GM12878 (cell line): ENCODE data around the gene LINC00632.

ENCODE experiments used
- EP300 ChIP-seq, 2 experiments: fragments of 150-350 bp in 1 of 2; IDR thresholded peaks; 2 replicates each; pipeline ENCODE4 v1.6.1; 2011 to 2012; ENCODE audit warnings: low read depth in 2 of 2, low read length in 2 of 2, borderline replicate concordance in 1 of 2, improper control_type of control experiment in 1 of 2, inconsistent platforms in 1 of 2; ENCODE audit not compliant: control insufficient read depth in 1 of 2
- POLR2A ChIP-seq: IDR thresholded peaks from 2 replicates; pipeline ENCODE4 v1.6.1; 2011; ENCODE audit warnings: low read depth, mild to moderate bottlenecking, low read length
- TF ChIP-seq, protein P1 (sequence below), 3 experiments: IDR thresholded peaks in 2 of 3; conservative IDR thresholded peaks in 1 of 3; 2 replicates each; pipeline ENCODE4 v1.5.1; 2011; ENCODE audit warnings: low read depth in 3 of 3, low read length in 3 of 3, mild to moderate bottlenecking in 3 of 3, control low read depth in 2 of 3, moderate library complexity in 2 of 3, inconsistent platforms in 1 of 3, mixed read lengths in 1 of 3; ENCODE audit not compliant: control insufficient read depth in 2 of 3, insufficient read depth in 1 of 3; ENCODE audit errors: extremely low read depth in 1 of 3

DNA sequence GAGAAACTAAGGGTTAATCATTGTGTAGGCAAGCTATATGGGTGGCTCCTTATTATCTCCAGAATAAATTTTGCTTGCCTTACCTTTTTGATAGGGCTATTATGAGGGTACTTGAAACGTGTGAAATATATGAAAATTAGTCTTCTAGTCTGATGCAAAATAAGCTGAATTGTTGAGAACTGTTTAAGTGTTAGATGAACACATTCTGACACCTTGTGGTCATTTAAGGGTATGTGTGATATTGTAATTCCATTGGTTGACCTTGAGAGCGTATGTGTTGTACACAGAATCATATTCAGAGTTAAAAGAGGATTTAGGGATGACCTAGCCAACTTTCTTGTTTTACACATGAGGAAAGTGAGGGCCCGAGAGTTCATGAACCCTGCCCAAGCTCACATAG is 44.6 kb upstream of the LINC00632 start:
- TF ChIP-seq EP300 (IDR thresholded peaks at IDR 0.05; ENCODE audit: borderline replicate concordance in 1 of 2, control insufficient read depth in 1 of 2, low read depth in 2 of 2, low read length in 2 of 2) (no peak), POLR2A (no peak)
- TF ChIP-seq, protein P1, sequence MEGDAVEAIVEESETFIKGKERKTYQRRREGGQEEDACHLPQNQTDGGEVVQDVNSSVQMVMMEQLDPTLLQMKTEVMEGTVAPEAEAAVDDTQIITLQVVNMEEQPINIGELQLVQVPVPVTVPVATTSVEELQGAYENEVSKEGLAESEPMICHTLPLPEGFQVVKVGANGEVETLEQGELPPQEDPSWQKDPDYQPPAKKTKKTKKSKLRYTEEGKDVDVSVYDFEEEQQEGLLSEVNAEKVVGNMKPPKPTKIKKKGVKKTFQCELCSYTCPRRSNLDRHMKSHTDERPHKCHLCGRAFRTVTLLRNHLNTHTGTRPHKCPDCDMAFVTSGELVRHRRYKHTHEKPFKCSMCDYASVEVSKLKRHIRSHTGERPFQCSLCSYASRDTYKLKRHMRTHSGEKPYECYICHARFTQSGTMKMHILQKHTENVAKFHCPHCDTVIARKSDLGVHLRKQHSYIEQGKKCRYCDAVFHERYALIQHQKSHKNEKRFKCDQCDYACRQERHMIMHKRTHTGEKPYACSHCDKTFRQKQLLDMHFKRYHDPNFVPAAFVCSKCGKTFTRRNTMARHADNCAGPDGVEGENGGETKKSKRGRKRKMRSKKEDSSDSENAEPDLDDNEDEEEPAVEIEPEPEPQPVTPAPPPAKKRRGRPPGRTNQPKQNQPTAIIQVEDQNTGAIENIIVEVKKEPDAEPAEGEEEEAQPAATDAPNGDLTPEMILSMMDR (IDR thresholded peaks at IDR 0.05 in 2 of 3, conservative IDR thresholded peaks at IDR 0.05 in 1 of 3; ENCODE audit: control insufficient read depth in 2 of 3, extremely low read depth in 1 of 3, insufficient read depth in 1 of 3, low read depth in 3 of 3, low read length in 3 of 3) = peak in 2 of 3 experiments; percentile 14 to 17; a peak in 3 of 6 replicates
